ENCODE data around the gene MED17. TPM values are rescaled to one million over a fixed set of nuclear protein-coding genes. Genes with fewer than 3 reads are reported as not detected.

The MED17 gene
- total RNA-seq = 25.4 and 43.4 TPM in 2 replicates

GRCh38 chr11:93784145-93784934 is at the start of gene MED17:
MED17 (plus strand) TSS chr11:93784282; CDS start chr11:93784514, 232 bp downstream.

GRCh38 chr11:93741094-93741881 is 42.8 kb upstream of the MED17 start, which contains the start of the genes C11orf54 and TAF1D:
C11orf54 (plus strand) TSS chr11:93741672; CDS start chr11:93747394, 5,722 bp downstream.
TAF1D (minus strand) TSS chr11:93741495; CDS start chr11:93739304, 2,191 bp downstream.

GRCh38 chr11:93850594-93851018 is 66.5 kb downstream of the MED17 start, which contains the start of gene VSTM5:
VSTM5 (minus strand) TSS chr11:93850618; CDS start chr11:93850502, 116 bp downstream.

Small RNA genes lying within 50 kb of the gene (small RNA-seq; reads per million reads assigned to genes)
- gene RF00019 (ENCODE audit: low replicate concordance) = not detected
- gene SNORA40 (ENCODE audit: low replicate concordance) = not detected

Other genes with a start within 250 kb of the MED17 start
- gene SMCO4, start 240.9 kb upstream of the MED17 start, total RNA-seq = 2.7 and 11.4 TPM in 2 replicates
- gene CEP295, start 122.6 kb upstream of the MED17 start, total RNA-seq = 9.8 and 25.1 TPM in 2 replicates
- 101 and 161 TPM in 2 replicates for gene TAF1D, start 42.8 kb upstream of the MED17 start, total RNA-seq
- gene C11orf54, start 42.6 kb upstream of the MED17 start, total RNA-seq = 12.0 and 23.2 TPM in 2 replicates
- under 0.01 and 0.29 TPM in 2 replicates for gene VSTM5, start 66.3 kb downstream of the MED17 start, total RNA-seq
- gene HEPHL1, start 237.1 kb downstream of the MED17 start, total RNA-seq = 4.4 TPM in 1 of 2 replicates, not detected in the other

All from placental pericyte (primary cell).